ENCODE results near the gene FRMD4A. TPM values are rescaled to one million over a fixed set of nuclear protein-coding genes. Genes with fewer than 3 reads are reported as not detected.

FRMD4A gene
- polyA plus RNA-seq, 1 donor (not counting 4 experiments of a cell fraction or from before 2014, with no cell fraction given), result 12.9 TPM

DNA sequence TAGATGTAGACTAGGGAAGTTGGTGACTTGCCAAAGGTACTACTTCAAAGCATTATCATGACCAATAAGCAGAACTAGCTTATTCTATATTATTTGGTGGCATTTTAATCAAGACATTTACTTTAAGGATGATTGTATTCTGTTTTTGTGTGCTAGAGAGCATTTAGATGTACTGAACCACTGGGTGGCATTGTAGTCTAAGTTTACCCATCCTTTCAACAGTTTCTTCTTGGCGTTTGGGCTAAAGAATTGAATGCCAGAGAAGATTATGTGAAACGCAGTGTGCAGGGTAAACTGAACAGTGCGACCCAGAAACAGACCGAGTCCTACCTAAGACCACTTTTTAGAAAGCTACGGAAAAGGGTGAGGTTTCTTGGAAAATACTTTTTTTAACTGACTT is 717.2 kb downstream of the FRMD4A start:
- dilution Hi-C loops (cut with MboI; ENCODE audit: extremely low pct_ligation_motif_present, low sequenced_read_pairs), result no loop called here

DNA sequence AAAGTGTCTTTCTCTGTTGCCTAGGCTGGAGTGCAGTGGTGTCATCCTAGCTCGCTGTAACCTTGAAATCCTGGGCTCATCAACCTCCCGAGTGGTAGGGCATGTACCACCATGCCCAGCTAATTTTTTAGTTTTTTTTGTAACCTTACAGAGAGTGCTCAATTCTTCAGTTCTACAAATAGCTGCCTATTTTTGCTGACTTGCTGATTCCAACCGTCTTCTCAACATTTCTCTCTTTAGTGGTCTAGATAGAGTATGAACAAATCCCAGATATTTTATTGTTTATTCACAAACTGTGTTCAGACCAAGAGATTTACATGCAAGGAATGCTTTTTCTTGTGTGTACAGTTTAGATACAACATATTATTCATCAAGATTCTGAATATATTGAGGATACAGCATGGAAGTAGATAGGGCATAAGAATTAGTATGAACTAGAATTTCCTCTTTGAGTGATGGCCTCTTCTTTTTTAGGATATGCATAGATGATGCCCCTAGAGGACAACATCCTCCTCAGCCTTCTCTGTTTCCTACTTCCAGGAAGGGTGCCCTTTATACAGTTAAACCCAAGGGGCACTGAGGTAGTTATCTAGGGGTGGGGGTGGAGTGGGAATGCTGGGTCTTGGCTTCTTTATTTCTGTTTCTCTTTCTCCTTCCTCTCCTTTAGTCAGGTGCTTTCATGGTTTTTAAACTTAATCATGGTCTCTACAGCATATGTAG is 717.9 kb downstream of the FRMD4A start:
- H3K4me2 ChIP-seq (ENCODE audit: control insufficient read depth, extremely low read depth, insufficient read depth, low read depth, low read length), result no peak overlapping the region
- H3K4me3 ChIP-seq (ENCODE audit: control insufficient read depth in 2 of 3, extremely low read depth in 1 of 3, insufficient read depth in 2 of 3, low read depth in 1 of 3, low read length in 3 of 3), result no peak overlapping the region
- FAIRE-seq, result no peak
- H3K36me3 ChIP-seq (ENCODE audit: control insufficient read depth in 2 of 2, extremely low read depth in 1 of 2, insufficient read depth in 2 of 2, low read length in 2 of 2), result peaks cover 5 to 20% of the 10 kb centered on the region in 2 experiments
- no peak overlapping the region for H3K27ac ChIP-seq (ENCODE audit: control insufficient read depth, insufficient read depth, low read length)
- dilution Hi-C loops (cut with MboI; ENCODE audit: extremely low pct_ligation_motif_present, low sequenced_read_pairs), result no loop called here
- no peaks in the 10 kb centered on the region for H3K27me3 ChIP-seq (ENCODE audit: control insufficient read depth, extremely low read depth, insufficient read depth, low read length)
- no peaks in the 10 kb centered on the region for H3K9me1 ChIP-seq (ENCODE audit: control insufficient read depth, extremely low read depth, insufficient read depth, low read length)
- no peaks in the 10 kb centered on the region for H3K79me2 ChIP-seq (ENCODE audit: control insufficient read depth, insufficient read depth, low read length)
- H3K9ac ChIP-seq (ENCODE audit: control insufficient read depth, extremely low read depth, insufficient read depth, low read length), result no peak overlapping the region
- no peaks in the 10 kb centered on the region for H3K9me3 ChIP-seq (ENCODE audit: control insufficient read depth, low read depth, low read length)
- H2AFZ ChIP-seq (ENCODE audit: control insufficient read depth, low read length), result no peak overlapping the region
- peaks cover 10% of the 10 kb centered on the region for H3K4me1 ChIP-seq (ENCODE audit: control insufficient read depth, extremely low read depth, insufficient read depth, low read length)
- H4K20me1 ChIP-seq (ENCODE audit: control insufficient read depth, extremely low read depth, insufficient read depth, low read length), result no peaks in the 10 kb centered on the region
- DNase-seq (ENCODE audit: low read depth, low spot score), result no peak
- TF ChIP-seq, protein P1, sequence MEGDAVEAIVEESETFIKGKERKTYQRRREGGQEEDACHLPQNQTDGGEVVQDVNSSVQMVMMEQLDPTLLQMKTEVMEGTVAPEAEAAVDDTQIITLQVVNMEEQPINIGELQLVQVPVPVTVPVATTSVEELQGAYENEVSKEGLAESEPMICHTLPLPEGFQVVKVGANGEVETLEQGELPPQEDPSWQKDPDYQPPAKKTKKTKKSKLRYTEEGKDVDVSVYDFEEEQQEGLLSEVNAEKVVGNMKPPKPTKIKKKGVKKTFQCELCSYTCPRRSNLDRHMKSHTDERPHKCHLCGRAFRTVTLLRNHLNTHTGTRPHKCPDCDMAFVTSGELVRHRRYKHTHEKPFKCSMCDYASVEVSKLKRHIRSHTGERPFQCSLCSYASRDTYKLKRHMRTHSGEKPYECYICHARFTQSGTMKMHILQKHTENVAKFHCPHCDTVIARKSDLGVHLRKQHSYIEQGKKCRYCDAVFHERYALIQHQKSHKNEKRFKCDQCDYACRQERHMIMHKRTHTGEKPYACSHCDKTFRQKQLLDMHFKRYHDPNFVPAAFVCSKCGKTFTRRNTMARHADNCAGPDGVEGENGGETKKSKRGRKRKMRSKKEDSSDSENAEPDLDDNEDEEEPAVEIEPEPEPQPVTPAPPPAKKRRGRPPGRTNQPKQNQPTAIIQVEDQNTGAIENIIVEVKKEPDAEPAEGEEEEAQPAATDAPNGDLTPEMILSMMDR (optimal IDR thresholded peaks at IDR 0.05 in 1 of 3, IDR thresholded peaks at IDR 0.05 in 1 of 3, conservative IDR thresholded peaks at IDR 0.05 in 1 of 3; ENCODE audit: extremely low read depth in 1 of 3, insufficient read depth in 2 of 3, low read length in 3 of 3), result no peak
- TF ChIP-seq EZH2 (IDR thresholded peaks at IDR 0.05; ENCODE audit: low read length), result no peak

More for the DNA sequence above, 717.2 kb downstream of the FRMD4A start:
- Histone ChIP-seq H3K36me3 (ENCODE audit: control insufficient read depth in 2 of 2, extremely low read depth in 1 of 2, insufficient read depth in 2 of 2, low read length in 2 of 2) (peaks cover 5 to 23% of the 10 kb centered on the region in 2 experiments), H3K27me3 (ENCODE audit: control insufficient read depth, extremely low read depth, insufficient read depth, low read length) (no peaks in the 10 kb centered on the region), H3K27ac (ENCODE audit: control insufficient read depth, insufficient read depth, low read length) (no peak overlapping the region), H3K4me1 (ENCODE audit: control insufficient read depth, extremely low read depth, insufficient read depth, low read length) (peaks cover 10% of the 10 kb centered on the region), H3K4me3 (ENCODE audit: control insufficient read depth in 2 of 3, extremely low read depth in 1 of 3, insufficient read depth in 2 of 3, low read depth in 1 of 3, low read length in 3 of 3) (no peak overlapping the region), H3K79me2 (ENCODE audit: control insufficient read depth, insufficient read depth, low read length) (no peaks in the 10 kb centered on the region), H3K4me2 (ENCODE audit: control insufficient read depth, extremely low read depth, insufficient read depth, low read depth, low read length) (no peak overlapping the region), H3K9me1 (ENCODE audit: control insufficient read depth, extremely low read depth, insufficient read depth, low read length) (no peaks in the 10 kb centered on the region), H2AFZ (ENCODE audit: control insufficient read depth, low read length) (no peak overlapping the region), H4K20me1 (ENCODE audit: control insufficient read depth, extremely low read depth, insufficient read depth, low read length) (no peaks in the 10 kb centered on the region), H3K9ac (ENCODE audit: control insufficient read depth, extremely low read depth, insufficient read depth, low read length) (no peak overlapping the region), H3K9me3 (ENCODE audit: control insufficient read depth, low read depth, low read length) (no peaks in the 10 kb centered on the region)
- DNase-seq (ENCODE audit: low read depth, low spot score), result no peak
- FAIRE-seq, result peak; percentile 67
- TF ChIP-seq EZH2 (IDR thresholded peaks at IDR 0.05; ENCODE audit: low read length), result no peak
- TF ChIP-seq, protein P1 (optimal IDR thresholded peaks at IDR 0.05 in 1 of 3, IDR thresholded peaks at IDR 0.05 in 1 of 3, conservative IDR thresholded peaks at IDR 0.05 in 1 of 3; ENCODE audit: extremely low read depth in 1 of 3, insufficient read depth in 2 of 3, low read length in 3 of 3), result peak in 1 of 3 experiments; percentile 42
